Amniotic stem cell (primary cell): ENCODE data around the gene MPHOSPH6.
"Not testable (repeated sequence)": the region's sequence is repeated elsewhere in the genome, so short reads cannot be mapped to it uniquely, and the experiment has no call there.

ENCODE experiments used
- DNase-seq: peaks from one replicate; lab custom pipeline; 2025; lab: John Stamatoyannopoulos, UW

The MPHOSPH6 gene

DNA sequence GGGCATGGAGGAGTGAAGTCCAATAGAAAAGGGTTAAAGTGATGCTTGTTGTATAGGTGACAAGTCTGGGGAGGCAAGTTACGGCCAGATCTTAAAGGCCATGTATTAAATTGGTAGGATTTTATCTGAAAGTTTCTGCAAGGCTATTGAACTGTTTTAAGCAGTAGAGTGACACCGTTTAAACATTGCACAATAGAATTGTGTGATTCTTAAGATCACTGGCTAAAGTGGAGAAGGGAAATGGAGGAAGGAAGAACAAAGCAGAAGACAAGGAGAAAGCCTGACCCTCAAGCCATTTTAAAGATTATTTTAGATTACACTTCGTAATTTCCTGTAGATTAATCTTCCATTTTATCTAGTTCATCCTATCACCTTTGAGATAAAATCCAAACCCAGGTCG lies 5.6 kb upstream of the MPHOSPH6 start:
- DNase-seq: no peak

DNA sequence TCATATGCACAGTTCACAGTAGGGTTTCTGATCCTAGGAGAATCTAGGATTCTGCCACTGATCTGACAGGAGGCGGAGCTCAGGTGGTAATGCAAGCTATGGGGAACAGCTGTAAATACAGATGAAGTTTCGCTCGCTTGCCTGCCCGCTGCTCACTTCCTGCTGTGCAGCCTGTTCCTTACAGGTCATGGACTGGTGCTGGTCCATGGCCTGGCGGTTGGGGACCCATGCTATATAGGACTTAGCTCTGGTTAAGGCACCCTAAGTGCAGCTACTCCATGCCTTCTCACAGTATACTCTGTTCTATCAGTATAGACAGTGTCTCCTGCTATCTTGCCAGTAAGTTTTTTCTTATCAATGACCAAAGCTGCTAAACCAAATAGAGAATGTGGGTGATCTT lies 2.4 kb downstream of the MPHOSPH6 start:
- DNase-seq: no peak

DNA sequence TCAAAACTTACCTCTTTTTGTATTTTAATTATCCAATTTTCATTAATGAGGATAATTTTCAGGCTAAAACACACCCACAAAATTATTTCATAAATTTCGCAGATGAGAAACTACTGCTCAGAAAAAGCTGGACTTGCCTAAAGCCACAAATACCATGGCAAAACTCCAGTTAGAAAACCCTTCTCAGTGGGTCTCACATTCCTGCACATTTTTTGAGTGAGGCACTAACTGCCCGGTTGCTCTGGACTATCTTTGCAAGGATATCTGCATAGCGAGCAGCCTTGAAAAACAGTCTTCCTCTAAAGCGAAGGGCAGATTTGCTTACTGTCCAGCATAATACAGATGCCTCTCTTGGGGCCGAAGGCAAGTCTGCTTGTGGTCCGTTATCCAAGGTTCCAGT lies 9.8 kb downstream of the MPHOSPH6 start:
- DNase-seq: no peak

DNA sequence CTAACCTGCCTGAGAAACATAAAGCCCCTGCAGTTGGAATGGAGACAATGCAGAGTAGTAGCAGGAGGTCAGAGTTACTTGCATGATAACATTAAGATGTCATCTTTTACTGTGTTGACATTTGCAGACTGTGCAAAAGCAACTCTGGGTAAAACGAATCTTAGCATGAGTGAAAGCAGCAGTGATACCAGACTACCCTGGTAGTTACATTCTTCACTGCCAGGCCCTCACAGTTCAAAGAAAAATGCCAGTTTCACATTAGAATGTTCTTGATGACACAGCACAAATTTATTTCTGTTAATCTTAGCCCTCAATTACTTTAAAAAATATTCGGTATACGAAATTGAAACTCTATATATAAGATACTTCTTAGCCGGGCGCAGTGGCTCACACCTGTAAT lies 12.2 kb downstream of the MPHOSPH6 start:
- DNase-seq: no peak

DNA sequence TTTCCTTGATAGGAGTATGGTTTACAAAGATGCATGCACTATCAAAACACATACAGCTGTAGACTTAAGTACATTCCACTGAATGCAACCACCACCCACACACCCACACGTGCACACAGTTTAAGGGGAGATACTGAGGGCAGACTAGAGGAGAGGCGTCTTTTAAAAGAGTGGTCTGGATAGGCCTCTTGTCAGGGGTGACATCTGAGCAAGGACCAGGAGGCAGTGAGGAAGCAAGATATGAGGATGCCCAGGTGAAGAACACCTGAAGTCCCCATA lies 12.6 kb downstream of the MPHOSPH6 start:
- DNase-seq: no peak

DNA sequence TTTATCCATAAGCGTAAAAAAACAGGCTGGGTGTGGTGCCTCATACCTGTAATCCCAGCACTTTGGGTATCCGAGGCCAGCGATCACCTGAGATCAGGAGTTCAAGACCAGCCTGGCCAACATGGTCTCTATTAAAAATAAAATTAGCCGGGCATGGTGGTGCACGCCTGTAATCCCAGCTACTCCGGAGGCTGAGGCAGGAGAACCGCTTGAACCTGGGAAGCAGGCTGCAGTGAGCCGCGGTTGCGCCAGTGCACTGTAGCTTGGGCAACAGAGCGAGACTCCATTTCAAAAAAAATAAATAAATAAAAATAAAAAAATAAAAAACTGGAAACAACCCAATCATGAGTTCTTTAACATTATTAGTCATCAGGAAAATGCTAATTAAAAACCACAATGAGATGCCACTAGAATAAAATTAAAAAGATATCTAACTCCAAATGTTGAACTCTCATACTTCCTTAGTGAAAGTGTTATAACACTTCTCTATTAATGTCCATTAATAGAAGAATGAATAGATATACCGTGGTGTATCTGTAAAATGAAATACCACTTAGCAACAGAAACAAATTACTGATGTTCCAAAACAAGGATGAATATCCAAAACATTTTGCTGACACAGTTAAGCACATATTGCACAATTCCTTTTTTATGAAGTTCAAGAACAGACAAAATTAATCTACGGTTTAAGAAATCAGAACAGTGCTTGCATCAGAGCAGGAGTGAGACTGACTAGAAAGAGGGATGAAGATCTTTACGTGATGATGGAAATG lies 13.1 kb downstream of the MPHOSPH6 start:
- DNase-seq: no peak

DNA sequence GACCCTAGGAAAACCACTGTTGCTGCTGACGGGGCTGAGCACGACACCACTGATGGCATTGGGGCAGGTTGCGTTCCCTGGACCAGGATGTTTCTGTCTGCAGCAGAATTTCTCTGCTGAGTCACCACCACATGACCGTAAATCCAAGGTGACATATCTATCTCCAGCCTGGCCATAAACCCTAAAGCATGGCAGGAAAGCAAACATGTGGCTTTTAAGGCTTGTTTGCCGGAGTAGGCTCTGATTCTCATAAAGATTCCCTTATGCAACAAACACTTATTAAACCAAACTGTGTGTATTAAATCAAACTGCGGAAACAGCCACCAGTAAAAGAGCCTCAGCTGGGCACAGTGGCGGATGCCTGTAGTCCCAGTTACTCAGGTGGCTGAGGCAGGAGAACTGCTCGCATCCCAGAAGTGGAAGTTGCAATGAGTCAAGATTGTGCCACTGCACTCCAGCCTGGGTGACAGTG lies 17.3 kb downstream of the MPHOSPH6 start:
- no peak for DNase-seq

DNA sequence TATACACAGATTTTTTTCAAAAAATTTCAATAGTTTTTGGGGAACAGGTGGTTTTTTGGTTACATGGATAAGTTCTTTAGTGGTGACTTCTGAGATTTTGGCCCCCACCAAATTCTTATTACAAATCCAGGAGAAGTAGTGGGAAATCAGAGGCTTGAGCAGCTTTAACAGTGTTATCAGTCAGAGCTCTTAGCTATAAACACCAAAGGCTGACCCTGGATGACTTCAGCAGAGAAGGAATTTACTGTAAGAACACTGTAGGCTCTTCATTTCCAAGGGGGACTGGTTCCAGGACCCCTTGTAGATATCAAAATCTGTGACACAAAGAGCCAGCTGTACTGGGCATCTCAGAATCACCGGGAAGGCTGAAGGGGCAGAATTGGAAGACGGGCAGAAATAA lies 17.8 kb downstream of the MPHOSPH6 start:
- DNase-seq: no peak

DNA sequence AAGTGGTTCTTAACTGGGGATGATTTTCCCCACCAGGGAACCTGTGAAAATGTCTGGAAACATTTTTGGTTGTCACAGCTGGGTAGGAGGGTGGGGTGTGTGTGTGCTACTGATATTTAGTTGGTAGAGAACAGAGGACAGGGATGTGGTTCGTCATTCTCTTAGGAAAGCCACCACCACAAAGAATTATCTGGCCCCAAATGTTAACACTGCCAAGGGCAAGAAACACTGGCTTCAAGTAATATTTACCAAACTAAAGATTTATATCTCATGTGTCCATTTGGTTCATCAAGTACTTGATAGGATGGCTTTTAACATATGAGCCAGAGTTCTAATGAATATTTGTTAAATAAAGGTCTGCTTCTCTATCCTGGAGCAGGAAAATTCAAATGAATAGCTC lies 19.5 kb downstream of the MPHOSPH6 start:
- no peak for DNase-seq

DNA sequence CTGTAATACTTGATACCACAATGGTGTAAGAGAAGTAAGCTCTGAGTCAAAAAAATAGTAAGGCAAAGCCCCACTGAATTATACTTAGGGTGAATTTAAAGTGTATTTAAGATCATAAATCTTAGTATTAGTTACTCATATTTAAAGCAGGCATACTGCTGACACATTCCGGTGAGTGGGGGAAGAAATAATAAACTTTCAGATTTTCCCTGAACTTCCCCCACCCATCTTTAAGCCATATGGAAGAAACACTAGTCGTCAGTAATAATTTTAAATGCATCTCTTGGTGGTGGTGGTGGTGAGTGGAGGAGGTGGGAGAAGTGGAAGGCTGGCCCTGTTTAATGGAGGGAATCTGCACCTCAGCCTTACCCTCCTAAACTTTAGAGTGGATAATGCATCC lies 20.5 kb downstream of the MPHOSPH6 start:
- no peak for DNase-seq

DNA sequence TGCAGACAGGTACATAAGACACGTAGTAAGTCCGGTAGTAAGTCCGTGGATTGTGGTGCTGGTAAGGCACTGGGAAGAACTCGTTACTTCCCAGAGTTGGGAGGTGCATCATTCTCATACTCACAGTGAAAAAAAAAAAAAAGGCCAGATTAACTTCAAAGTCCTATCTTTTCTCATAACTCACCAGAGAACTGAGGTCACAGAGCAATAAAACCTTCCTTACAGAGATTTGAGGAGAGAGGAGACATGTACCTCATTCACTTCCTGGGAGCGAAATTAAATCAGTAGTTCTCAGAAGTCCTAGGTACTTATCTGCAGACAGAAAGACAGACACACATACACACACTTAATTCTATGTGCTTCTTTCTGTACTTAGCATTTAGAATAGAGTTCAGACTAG lies 22.5 kb downstream of the MPHOSPH6 start:
- no peak for DNase-seq

DNA sequence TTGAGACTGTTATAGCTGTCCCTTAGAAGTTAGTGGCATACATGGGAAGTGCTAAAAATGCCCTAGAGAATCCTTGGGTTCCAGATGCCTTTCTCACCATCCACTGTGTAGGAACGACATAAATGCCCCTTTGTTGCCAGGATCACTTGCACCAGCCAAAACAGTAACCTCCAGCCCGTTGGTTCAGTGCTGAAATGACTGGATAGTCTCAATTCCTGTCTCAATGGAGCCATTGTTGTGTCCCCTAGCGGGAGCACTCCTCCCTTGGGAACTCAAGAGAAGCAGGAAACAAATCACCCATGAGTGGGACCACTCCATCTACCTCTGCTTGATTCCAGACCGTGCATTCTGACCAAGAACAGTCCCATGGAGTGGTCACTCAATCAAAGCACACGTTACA lies 23.1 kb downstream of the MPHOSPH6 start:
- DNase-seq: no peak

DNA sequence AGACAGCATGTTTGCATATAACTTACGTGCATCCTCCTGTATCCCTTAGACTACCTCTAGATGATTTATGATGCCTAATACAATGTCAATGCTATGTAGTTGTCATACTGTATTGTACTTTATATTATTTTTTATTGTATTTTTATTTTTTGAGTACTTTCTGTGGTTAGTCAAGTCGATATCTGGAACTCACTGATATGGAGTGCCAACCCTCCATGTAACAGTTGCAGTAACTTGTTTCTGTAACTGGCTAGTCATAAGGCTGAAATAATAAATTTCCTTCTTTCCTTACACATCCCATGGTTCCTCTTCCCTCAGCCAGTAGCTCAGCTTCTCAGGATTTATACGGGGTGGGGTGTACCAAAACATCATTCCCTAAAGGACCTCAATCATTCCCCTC lies 23.5 kb downstream of the MPHOSPH6 start:
- DNase-seq: no peak

DNA sequence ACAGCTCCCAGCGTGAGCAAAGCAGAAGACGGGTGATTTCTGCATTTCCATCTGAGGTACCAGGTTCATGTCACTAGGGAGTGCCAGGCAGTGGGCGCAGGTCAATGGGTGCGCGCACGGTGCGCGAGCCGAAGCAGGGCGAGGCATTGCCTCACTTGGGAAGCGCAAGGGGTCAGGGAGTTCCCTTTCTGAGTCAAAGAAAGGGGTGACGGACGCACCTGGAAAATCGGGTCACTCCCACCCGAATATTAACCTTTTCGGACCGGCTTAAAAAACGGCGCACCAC lies 30.8 kb downstream of the MPHOSPH6 start:
- not testable (repeated sequence) for DNase-seq

DNA sequence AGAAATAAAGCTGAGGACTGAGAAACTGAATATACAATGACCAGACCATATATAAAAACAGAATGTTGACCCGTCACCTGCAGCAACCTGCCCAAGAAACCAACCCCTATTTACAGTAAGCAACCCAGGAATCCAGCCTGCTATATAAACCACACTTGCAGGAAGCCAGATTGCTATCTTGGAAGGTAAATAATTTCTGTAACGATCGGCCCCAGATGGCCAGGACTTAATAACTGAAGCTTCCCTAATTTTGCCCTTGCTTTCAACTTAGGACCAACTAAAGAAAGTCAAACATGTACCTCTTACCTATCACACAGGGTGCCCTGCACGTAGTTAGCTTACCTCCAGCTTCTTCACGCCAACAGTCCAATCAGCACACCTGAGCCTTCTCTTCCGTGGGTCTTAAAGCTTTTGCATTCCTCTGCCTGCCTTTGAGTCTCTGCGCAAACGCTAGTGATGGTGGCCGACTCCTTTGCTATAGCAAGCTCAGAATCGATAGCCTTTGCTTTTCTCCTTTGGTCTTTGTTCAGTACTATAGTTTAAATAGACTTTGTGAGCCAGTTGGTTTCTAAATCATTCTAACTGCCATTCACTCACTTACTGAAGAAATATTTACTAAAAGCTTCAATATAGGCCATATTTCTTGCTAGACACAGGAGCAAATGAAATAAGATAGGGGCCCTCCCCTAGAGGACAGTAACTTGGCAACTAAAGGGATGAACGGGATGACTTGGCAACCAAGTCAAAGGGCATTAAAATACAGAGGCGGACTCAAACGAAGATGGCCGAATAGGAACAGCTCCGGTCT lies 31.3 kb downstream of the MPHOSPH6 start:
- no peak for DNase-seq

DNA sequence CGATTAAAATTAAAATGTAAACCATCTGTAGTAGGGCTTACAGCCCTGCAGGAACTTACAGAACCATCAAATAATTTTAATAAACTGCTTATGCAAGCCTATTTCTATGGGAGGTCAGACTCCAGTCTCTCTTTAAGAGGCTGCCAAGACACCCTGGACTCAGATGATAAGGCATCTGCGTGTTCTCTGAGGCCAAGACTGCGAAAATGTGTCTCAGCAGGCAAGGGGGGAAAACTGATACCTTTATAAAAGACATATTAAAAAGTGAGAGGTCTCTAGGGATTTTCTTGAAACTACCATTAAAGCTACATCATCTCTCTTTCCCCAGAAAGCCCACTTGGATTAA lies 32.2 kb downstream of the MPHOSPH6 start:
- no peak for DNase-seq

DNA sequence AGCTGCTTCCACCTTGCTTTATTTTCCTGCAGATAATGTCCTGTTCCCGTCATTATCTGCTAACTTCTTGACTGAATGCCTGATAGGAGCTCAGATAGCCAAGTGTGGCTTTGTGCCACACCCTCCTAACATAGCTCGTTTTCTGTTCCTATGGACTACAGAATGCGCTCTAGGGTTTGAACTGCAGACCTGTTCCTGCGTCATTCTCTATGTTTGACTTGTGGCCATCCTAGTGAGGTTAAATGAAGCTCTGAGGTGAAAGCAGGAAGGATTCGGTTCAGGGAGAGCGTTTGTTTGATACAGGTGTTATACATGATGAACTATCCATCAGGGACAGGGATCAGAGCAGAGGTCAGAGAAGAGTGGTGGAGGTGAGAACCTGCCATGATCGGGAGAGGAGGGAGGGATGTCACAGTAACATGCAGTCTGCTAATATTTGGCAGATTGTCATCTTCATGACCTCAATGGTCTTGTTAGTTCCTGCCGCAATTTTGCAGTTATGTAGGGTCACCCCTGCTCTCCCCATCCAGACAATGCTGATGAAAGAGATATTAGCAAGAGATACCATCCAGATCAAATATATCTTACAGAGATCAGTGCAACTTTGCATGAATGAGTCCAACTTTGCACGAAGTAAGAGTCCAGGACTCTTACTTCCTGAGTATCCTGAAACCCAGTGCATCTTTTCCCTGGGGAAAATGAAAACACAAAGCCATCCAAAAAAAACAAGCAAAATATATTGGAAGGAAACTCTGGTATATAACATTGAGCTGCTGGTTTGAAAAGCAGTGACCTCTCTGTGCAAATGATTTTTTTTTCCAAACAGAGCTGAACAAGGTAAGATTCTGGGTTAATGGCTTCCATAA lies 32.8 kb downstream of the MPHOSPH6 start:
- DNase-seq: no peak

DNA sequence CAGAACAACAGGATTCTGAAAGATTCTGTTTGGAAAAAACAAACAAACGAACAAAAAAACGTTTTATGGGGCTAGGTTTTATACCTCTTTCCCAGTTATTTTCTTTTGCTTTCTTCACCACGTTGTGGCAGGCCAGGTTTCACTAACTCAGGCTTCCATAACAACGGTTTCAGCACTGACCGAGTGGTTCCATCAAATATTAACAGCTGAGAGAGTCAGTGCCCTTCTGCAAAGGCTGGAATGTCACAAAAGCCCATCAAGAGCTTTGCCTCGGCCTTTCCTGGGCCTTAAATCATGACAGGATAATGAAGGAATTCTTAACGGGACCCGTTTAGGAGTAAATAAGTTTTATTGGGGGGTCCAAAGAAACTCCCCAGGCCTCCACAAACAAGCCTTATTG lies 34.2 kb downstream of the MPHOSPH6 start:
- DNase-seq: no peak

DNA sequence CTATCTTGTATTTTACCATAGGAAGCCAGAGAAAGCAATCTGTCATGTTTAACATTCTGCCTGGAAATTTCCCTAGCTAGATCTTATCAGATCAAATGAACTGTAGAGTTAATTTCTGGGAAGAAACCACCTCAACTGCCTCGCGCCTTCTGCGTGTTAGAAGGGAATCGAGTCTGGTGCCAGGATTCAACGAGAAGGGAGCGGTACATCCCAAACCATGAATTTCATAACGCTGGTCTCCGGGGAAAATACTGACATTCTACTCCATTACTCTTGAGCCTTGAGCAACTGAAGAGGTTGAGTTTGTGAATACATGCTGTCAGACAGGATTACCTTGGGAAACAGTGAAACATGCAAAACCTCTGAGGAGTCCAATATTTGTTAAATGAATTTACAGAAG lies 35.2 kb downstream of the MPHOSPH6 start:
- no peak for DNase-seq

DNA sequence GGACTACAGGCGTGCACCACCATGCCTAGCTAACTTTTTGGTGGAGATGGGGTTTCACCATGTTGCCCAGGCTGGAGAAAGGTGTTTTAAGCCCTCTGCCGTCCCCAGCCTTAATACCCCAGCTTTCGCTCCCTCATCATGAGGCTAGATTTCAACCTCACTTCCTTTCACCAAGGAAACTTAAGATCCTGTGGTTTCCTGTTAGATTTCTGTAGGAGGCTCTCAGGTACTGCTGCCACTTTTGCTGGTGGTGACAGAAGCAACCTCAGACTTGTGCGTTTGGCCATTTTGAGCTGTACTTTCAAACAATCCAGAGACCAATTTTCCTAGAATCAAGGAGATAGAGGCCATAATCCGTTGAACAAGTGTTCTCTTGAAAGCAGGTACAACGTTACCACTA lies 36.2 kb downstream of the MPHOSPH6 start:
- DNase-seq: no peak

DNA sequence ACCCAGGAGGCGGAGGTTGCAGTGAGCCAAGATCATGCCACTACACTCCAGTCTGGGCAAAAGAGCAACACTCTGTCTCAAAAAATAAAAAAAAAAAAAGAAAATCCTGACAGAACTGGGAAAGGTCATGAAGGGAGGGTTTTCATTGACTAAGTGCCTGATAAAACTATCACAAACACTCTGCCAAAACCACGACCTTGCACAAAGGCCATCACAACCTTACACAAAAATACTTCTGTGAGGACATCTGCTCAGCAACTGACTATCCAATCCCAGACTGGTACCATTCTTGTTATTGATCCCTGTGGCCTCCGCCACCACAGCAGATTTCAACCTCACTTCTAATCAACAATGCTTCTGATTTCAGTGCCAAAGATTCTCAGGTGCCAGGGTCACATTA lies 40.1 kb downstream of the MPHOSPH6 start:
- DNase-seq: no peak

DNA sequence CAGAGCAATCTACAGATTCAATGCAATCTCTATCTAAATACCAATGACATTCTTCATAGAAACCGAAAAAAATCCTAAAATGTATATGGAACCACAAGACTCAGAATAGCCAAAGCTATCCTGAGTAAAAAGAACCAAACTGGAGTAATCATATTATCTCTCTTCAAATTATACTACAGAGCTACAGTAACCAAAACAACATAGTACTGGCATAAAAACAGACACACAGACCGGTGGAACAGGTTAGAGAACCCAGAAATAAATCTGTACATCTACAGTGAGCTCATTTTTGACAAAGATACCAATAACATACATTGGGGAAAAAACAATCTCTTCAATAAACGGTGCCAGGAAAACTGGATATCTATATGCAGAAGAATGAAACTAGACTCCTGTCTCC lies 45.4 kb downstream of the MPHOSPH6 start:
- DNase-seq: no peak

DNA sequence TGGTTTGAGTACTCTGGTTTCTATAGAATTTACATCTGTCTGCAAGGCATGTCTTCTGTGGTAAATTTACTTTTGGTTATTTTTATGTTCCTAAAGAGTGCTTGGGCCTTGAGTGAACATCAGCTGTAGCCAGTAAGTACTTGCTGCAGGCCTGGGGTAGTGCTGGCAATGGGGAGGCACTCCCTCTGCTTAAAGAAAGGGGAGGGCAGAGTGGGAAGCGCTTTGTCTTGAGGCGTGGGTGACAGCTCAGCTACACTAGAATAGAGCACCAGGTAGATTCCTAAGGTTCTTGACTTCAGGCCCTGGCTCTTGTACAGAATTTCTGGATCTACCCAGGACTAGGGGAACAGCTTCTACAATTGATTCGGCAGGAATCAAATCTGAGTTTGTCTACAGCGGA lies 50.6 kb downstream of the MPHOSPH6 start:
- DNase-seq: no peak
